Smooth muscle cell (in vitro differentiated cells): ENCODE measurements around the gene POC1B. TPM values are rescaled to one million over a fixed set of nuclear protein-coding genes. Genes with fewer than 3 reads are reported as not detected.

ENCODE experiments used
- DNase-seq: peaks from one replicate; lab custom pipeline; 2025; ENCODE audit not compliant: unreplicated experiment; lab: John Stamatoyannopoulos, UW
- H2AFZ ChIP-seq: fragments of 200-600 bp; sonication (generic); 2 replicates; pipeline ENCODE4 v1.6.0; 2016; ENCODE audit warnings: antibody characterized with exemption, low read depth, mild to moderate bottlenecking
- H3F3A ChIP-seq: fragments of 200-600 bp; sonication (generic); 2 replicates; pipeline ENCODE4 v1.6.0; 2017; ENCODE audit warnings: antibody characterized with exemption, low read depth
- H3K27ac ChIP-seq: fragments of 200-600 bp; sonication (generic); 2 replicates; pipeline ENCODE4 v1.5.1; 2016; ENCODE audit warnings: low read depth, mild to moderate bottlenecking
- H3K27me3 ChIP-seq: fragments of 200-600 bp; sonication (generic); 2 replicates; pipeline ENCODE4 v1.6.1; 2016; ENCODE audit warnings: low read depth, mild to moderate bottlenecking
- H3K36me3 ChIP-seq: fragments of 200-600 bp; sonication (generic); 2 replicates; pipeline ENCODE4 v1.5.1; 2016; ENCODE audit warnings: low read depth
- H3K4me1 ChIP-seq: fragments of 200-600 bp; sonication (generic); 2 replicates; pipeline ENCODE4 v1.5.1; 2016; ENCODE audit warnings: low read depth
- H3K4me2 ChIP-seq: fragments of 200-600 bp; sonication (generic); 2 replicates; pipeline ENCODE4 v1.6.0; 2016; ENCODE audit warnings: mild to moderate bottlenecking
- H3K4me3 ChIP-seq: fragments of 200-600 bp; sonication (generic); 2 replicates; pipeline ENCODE4 v1.5.1; 2016; ENCODE audit warnings: mild to moderate bottlenecking
- H3K79me2 ChIP-seq: fragments of 200-600 bp; sonication (generic); 2 replicates; pipeline ENCODE4 v1.6.0; 2016; ENCODE audit warnings: low read depth, mild to moderate bottlenecking
- H3K9ac ChIP-seq: fragments of 200-600 bp; sonication (generic); 2 replicates; pipeline ENCODE4 v1.6.0; 2016; ENCODE audit warnings: low read depth
- H3K9me3 ChIP-seq: fragments of 200-600 bp; sonication (generic); replicated peaks from 2 replicates; pipeline ENCODE4 v1.5.1; 2016; ENCODE audit warnings: low read depth
- H4K20me1 ChIP-seq: fragments of 200-600 bp; sonication (generic); 2 replicates; pipeline ENCODE4 v1.6.0; 2016; ENCODE audit warnings: low read depth
- WGBS: methylation state at CpG from one replicate; pipeline ENCODE4 v1.1.7; 2016; ENCODE audit warnings: low lambda C conversion rate; 5-methylcytosine and 5-hydroxymethylcytosine counted together
- polyA plus RNA-seq: library from polyadenylated mRNA; unstranded; fragments of >200 nt; fragmentation: Nextera tagmentation; extraction: Ambion mirVana; gene quantifications from 2 replicates; pipeline ENCODE4 v1.2.1, GENCODE V29; 2016
- total RNA-seq: library from RNA; depleted of rRNA; stranded (reverse); fragments of >200 nt; gene quantifications from 2 replicates; pipeline ENCODE4 v1.2.3, GENCODE V29; 2014
- TF ChIP-seq, protein P1 (sequence below): fragments of 200-600 bp; sonication (generic); IDR thresholded peaks from 2 replicates; pipeline ENCODE4 v1.5.1; 2017; ENCODE audit warnings: borderline replicate concordance, mild to moderate bottlenecking, antibody characterized with exemption; ENCODE audit not compliant: insufficient read depth, poor library complexity, severe bottlenecking

The POC1B gene
- total and polyA plus RNA-seq, 2 experiments from 2014 or later = 9.1 to 13.3 TPM

DNA sequence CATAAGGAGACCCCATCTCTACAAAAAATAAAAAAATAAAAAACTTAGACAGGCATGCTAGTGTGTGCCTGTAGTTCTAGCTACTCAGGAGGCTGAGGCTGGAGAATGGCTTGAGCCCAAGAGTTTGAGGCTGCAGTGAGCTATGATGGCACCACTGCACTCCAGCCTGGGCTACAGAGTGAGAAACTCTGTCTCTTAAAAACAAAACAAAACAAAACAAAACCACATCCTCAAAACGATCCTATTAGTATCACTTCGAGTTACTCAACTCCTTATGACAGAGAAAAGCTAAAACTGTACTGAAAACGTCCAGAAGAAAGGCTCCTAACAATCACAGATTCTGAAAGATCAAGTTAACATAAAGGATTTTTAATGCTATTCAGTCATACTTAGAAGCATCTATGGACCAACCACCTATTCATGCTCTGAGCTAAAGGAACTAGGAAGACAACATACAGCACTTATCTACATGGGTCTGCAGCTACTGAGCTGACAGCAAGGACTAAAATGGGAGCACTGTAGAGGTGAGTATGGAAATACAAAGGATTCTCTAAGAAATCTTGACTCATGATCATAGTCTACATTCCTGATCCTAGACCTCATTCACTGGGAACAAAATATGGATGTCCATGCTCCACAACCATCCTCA is 98.2 kb downstream of the POC1B start:
- Histone ChIP-seq H3K36me3 (no peaks in the 10 kb centered on the region), H3K27ac (no peak overlapping the region), H3K79me2 (no peaks in the 10 kb centered on the region), H3K9ac (no peak overlapping the region), H3K4me1 (no peaks in the 10 kb centered on the region), H3F3A (no peaks in the 10 kb centered on the region), H3K9me3 (no peaks in the 10 kb centered on the region), H2AFZ (no peak overlapping the region), H3K4me3 (no peak overlapping the region), H3K27me3 (no peaks in the 10 kb centered on the region), H4K20me1 (no peaks in the 10 kb centered on the region), H3K4me2 (no peak overlapping the region)
- TF ChIP-seq, protein P1, sequence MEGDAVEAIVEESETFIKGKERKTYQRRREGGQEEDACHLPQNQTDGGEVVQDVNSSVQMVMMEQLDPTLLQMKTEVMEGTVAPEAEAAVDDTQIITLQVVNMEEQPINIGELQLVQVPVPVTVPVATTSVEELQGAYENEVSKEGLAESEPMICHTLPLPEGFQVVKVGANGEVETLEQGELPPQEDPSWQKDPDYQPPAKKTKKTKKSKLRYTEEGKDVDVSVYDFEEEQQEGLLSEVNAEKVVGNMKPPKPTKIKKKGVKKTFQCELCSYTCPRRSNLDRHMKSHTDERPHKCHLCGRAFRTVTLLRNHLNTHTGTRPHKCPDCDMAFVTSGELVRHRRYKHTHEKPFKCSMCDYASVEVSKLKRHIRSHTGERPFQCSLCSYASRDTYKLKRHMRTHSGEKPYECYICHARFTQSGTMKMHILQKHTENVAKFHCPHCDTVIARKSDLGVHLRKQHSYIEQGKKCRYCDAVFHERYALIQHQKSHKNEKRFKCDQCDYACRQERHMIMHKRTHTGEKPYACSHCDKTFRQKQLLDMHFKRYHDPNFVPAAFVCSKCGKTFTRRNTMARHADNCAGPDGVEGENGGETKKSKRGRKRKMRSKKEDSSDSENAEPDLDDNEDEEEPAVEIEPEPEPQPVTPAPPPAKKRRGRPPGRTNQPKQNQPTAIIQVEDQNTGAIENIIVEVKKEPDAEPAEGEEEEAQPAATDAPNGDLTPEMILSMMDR = no peak
- DNase-seq = no peak
- 84% methylated on average over 3 of the region's 3 CpGs for WGBS

- Histone ChIP-seq H3K4me1 (no peaks in the 10 kb centered on the region), H3K9me3 (no peaks in the 10 kb centered on the region), H3F3A (no peaks in the 10 kb centered on the region), H3K4me2 (no peak overlapping the region), H3K9ac (no peak overlapping the region), H3K79me2 (no peaks in the 10 kb centered on the region), H3K36me3 (no peaks in the 10 kb centered on the region), H2AFZ (no peak overlapping the region), H4K20me1 (no peaks in the 10 kb centered on the region), H3K27me3 (no peaks in the 10 kb centered on the region), H3K27ac (no peak overlapping the region), H3K4me3 (no peak overlapping the region)
- WGBS = 94% methylated on average over 2 of the region's 2 CpGs
- TF ChIP-seq, protein P1 = no peak
- no peak for DNase-seq
Measured at GRCh38 chr12:89424846-89425245, 101.0 kb downstream of the POC1B start.

DNA sequence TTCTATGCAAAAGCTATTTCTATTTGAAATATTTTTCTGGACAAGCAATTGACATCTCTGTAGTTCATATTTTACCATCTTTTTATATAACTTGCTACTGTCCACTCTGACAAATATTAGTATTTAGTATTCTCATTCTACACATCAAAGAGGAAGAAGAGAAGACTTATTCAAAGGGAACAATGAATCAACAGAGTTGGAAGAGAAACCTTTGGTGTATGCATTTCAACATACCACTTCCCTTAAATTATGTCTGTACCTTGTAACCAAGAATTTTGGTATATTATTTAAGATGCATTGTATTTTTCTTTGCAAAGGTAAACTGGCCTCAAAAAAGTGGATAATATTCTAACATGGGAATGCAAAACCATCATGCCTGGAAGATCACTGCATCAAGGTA is 101.5 kb downstream of the POC1B start:
- H3K36me3 ChIP-seq = no peaks in the 10 kb centered on the region

More for the DNA sequence above, 101.5 kb downstream of the POC1B start:
- no peak for DNase-seq
- no peak overlapping the region for H3K4me2 ChIP-seq
- H3K27ac ChIP-seq = no peak overlapping the region
- H3K9me3 ChIP-seq = no peaks in the 10 kb centered on the region
- no peaks in the 10 kb centered on the region for H4K20me1 ChIP-seq
- H3K4me1 ChIP-seq = no peaks in the 10 kb centered on the region
- no peaks in the 10 kb centered on the region for H3F3A ChIP-seq
- H3K79me2 ChIP-seq = no peaks in the 10 kb centered on the region
- H3K4me3 ChIP-seq = no peak overlapping the region
- no peak overlapping the region for H3K9ac ChIP-seq
- no peak overlapping the region for H2AFZ ChIP-seq
- H3K27me3 ChIP-seq = no peaks in the 10 kb centered on the region
- TF ChIP-seq, protein P1 = no peak
